Suprapubic skin (tissue), 3 donors: ENCODE results near the gene KDM6B.

Experiments
- POLR2AphosphoS5 ChIP-seq, 3 donors: sonication (generic); formaldehyde crosslinking; IDR thresholded peaks; one replicate each; pipeline ENCODE4 v1.6.1; 2017; ENCODE audit warnings: antibody characterized with exemption in 3 of 3
- TF ChIP-seq, protein P1 (sequence below), 2 donors: fragments of 200-600 bp in 1 of 2; fragments of 450-650 bp in 1 of 2; sonication (generic) in 1 of 2; IDR thresholded peaks; one replicate each; pipeline ENCODE4 v1.5.1; 2016 to 2019; ENCODE audit warnings: antibody characterized with exemption in 2 of 2, mild to moderate bottlenecking in 1 of 2, moderate library complexity in 1 of 2

DNA sequence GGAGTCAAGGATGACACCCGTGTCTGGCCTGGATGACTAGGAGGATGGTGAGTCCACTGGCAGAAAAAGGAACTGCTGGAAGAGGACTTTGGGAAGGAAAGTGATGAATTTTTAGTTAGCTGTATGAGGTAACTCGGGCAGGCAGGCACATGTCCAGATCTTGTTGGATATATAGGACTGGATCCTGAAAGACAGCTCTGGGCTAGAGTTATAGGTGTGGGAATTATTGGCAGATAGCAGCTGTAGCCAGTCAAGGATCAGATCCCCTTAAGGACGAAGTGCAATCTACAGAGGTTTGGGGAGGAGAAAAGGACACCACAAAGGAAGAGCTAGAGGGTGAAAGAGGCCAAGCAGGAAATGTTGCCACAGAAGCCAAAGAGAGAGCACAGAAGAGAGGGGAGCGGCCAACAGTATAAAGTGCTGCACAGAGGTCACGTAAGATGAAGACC, 33.9 kb downstream of the KDM6B start:
- TF ChIP-seq POLR2AphosphoS5 (IDR thresholded peaks at IDR 0.05): no peak
- TF ChIP-seq, protein P1, sequence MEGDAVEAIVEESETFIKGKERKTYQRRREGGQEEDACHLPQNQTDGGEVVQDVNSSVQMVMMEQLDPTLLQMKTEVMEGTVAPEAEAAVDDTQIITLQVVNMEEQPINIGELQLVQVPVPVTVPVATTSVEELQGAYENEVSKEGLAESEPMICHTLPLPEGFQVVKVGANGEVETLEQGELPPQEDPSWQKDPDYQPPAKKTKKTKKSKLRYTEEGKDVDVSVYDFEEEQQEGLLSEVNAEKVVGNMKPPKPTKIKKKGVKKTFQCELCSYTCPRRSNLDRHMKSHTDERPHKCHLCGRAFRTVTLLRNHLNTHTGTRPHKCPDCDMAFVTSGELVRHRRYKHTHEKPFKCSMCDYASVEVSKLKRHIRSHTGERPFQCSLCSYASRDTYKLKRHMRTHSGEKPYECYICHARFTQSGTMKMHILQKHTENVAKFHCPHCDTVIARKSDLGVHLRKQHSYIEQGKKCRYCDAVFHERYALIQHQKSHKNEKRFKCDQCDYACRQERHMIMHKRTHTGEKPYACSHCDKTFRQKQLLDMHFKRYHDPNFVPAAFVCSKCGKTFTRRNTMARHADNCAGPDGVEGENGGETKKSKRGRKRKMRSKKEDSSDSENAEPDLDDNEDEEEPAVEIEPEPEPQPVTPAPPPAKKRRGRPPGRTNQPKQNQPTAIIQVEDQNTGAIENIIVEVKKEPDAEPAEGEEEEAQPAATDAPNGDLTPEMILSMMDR (IDR thresholded peaks at IDR 0.05): no peak
